H9 (cell line): ENCODE measurements around the gene KIF27. TPM values are rescaled to one million over a fixed set of nuclear protein-coding genes. Genes with fewer than 3 reads are reported as not detected.

Source experiments
- DNase-seq: peaks from one replicate; pipeline ENCODE4 v3.0.0-alpha.2; 2017
- H2AFZ ChIP-seq: one replicate; pipeline ENCODE4 v1.6.1; 2013; ENCODE audit warnings: mild to moderate bottlenecking, low read length, control low read depth, moderate library complexity
- H2AK5ac ChIP-seq: 2 replicates; pipeline ENCODE4 v1.6.1; 2013; ENCODE audit warnings: low read length, control low read depth, mixed read lengths; ENCODE audit not compliant: insufficient read length
- H2BK120ac ChIP-seq: one replicate; pipeline ENCODE4 v1.6.1; 2013; ENCODE audit warnings: low read depth, mild to moderate bottlenecking, low read length, control low read depth, inconsistent platforms; ENCODE audit not compliant: poor library complexity, severe bottlenecking
- H2BK12ac ChIP-seq: 2 replicates; pipeline ENCODE4 v1.6.1; 2013; ENCODE audit warnings: low read length, control low read depth, mixed read lengths, low read depth; ENCODE audit not compliant: insufficient read length
- H2BK15ac ChIP-seq: 2 replicates; pipeline ENCODE4 v1.6.1; 2013; ENCODE audit warnings: low read depth, low read length, control low read depth
- H2BK20ac ChIP-seq: one replicate; pipeline ENCODE4 v1.6.1; 2013; ENCODE audit warnings: low read depth, mild to moderate bottlenecking, low read length, control low read depth, inconsistent platforms; ENCODE audit not compliant: poor library complexity, severe bottlenecking
- H2BK5ac ChIP-seq: 2 replicates; pipeline ENCODE4 v1.6.1; 2013; ENCODE audit warnings: low read length, control low read depth, mixed read lengths; ENCODE audit not compliant: insufficient read length
- H3K14ac ChIP-seq: 2 replicates; pipeline ENCODE4 v1.6.1; 2013; ENCODE audit warnings: low read length, control low read depth; ENCODE audit not compliant: insufficient read depth
- H3K18ac ChIP-seq: 2 replicates; pipeline ENCODE4 v1.6.1; 2013; ENCODE audit warnings: low read depth, mild to moderate bottlenecking, mixed read lengths, low read length, control low read depth; ENCODE audit not compliant: insufficient read length
- H3K23ac ChIP-seq: 2 replicates; pipeline ENCODE4 v1.6.1; 2013; ENCODE audit warnings: low read length, control low read depth, mixed read lengths, low read depth; ENCODE audit not compliant: insufficient read length
- H3K23me2 ChIP-seq: 2 replicates; pipeline ENCODE4 v1.6.1; 2013; ENCODE audit warnings: low read depth, mild to moderate bottlenecking, mixed read lengths, low read length, control low read depth; ENCODE audit not compliant: insufficient read length, poor library complexity, severe bottlenecking
- H3K27ac ChIP-seq: 2 replicates; pipeline ENCODE4 v1.5.1; 2013; ENCODE audit warnings: low read length, control low read depth, mixed read lengths, low read depth; ENCODE audit not compliant: insufficient read length
- H3K27me3 ChIP-seq: 2 replicates; pipeline ENCODE4 v1.6.1; 2013; ENCODE audit warnings: low read length, control low read depth, inconsistent platforms; ENCODE audit not compliant: insufficient read depth
- H3K4ac ChIP-seq: 2 replicates; pipeline ENCODE4 v1.6.1; 2013; ENCODE audit warnings: low read depth, mild to moderate bottlenecking, control low read depth, inconsistent platforms, low read length, moderate library complexity
- H3K4me1 ChIP-seq: 2 replicates; pipeline ENCODE4 v1.6.1; 2013; ENCODE audit warnings: low read length, control low read depth, inconsistent platforms; ENCODE audit not compliant: insufficient read depth
- H3K4me2 ChIP-seq: 2 replicates; pipeline ENCODE4 v1.6.1; 2013; ENCODE audit warnings: low read length, control low read depth, mixed read lengths; ENCODE audit not compliant: insufficient read length, insufficient read depth
- H3K56ac ChIP-seq: 2 replicates; pipeline ENCODE4 v1.6.1; 2013; ENCODE audit warnings: low read depth, mild to moderate bottlenecking, mixed read lengths, low read length, control low read depth; ENCODE audit not compliant: insufficient read length
- H3K79me1 ChIP-seq: 2 replicates; pipeline ENCODE4 v1.6.1; 2013; ENCODE audit warnings: low read depth, mild to moderate bottlenecking, moderate library complexity, low read length, control low read depth, inconsistent platforms; ENCODE audit not compliant: insufficient read depth, poor library complexity, severe bottlenecking
- H3K79me2 ChIP-seq: 2 replicates; pipeline ENCODE4 v1.6.1; 2013; ENCODE audit warnings: low read length, control low read depth, inconsistent platforms; ENCODE audit not compliant: insufficient read depth
- H3K9ac ChIP-seq: 2 replicates; pipeline ENCODE4 v1.6.1; 2013; ENCODE audit warnings: low read length, control low read depth, mixed read lengths; ENCODE audit not compliant: insufficient read length; ENCODE audit errors: extremely low read depth
- H3K9me3 ChIP-seq: one replicate; pipeline ENCODE4 v1.6.1; 2013; ENCODE audit warnings: low read depth, low read length, inconsistent platforms; ENCODE audit not compliant: control insufficient read depth
- H3T11ph ChIP-seq: one replicate; pipeline ENCODE4 v1.6.1; 2013; ENCODE audit warnings: mild to moderate bottlenecking, low read length, control low read depth, inconsistent platforms
- H4K20me1 ChIP-seq: one replicate; pipeline ENCODE4 v1.6.1; 2013; ENCODE audit not compliant: control insufficient read depth, insufficient read length, insufficient read depth
- H4K5ac ChIP-seq: 2 replicates; pipeline ENCODE4 v1.6.1; 2013; ENCODE audit warnings: low read depth, mild to moderate bottlenecking, mixed read lengths, low read length, control low read depth; ENCODE audit not compliant: insufficient read length
- H4K8ac ChIP-seq: replicated peaks from 2 replicates; pipeline ENCODE4 v1.6.1; 2013; ENCODE audit warnings: low read length, control low read depth, mixed read lengths, low read depth; ENCODE audit not compliant: insufficient read length
- H4K91ac ChIP-seq: 2 replicates; pipeline ENCODE4 v1.6.1; 2013; ENCODE audit warnings: low read depth, mild to moderate bottlenecking, moderate library complexity, mixed read lengths, low read length, control low read depth; ENCODE audit not compliant: insufficient read length
- H3K27ac Mint-ChIP-seq, 3 experiments: 2 replicates in 2 of 3; 3 replicates in 1 of 3; pipeline ENCODE4 v1.8.0; 2020 to 2021; ENCODE audit warnings: mixed read lengths in 3 of 3, mild to moderate bottlenecking in 1 of 3, moderate library complexity in 1 of 3
- H3K27me3 Mint-ChIP-seq: 2 replicates; pipeline ENCODE4 v1.8.0; 2021; ENCODE audit warnings: low read depth, mild to moderate bottlenecking, moderate library complexity, mixed read lengths
- H3K36me3 Mint-ChIP-seq, 3 experiments: 2 replicates in 2 of 3; 3 replicates in 1 of 3; pipeline ENCODE4 v1.8.0; 2020 to 2021; ENCODE audit warnings: low read depth in 3 of 3, mixed read lengths in 3 of 3; ENCODE audit not compliant: insufficient read depth in 1 of 3
- H3K4me1 Mint-ChIP-seq, 2 experiments: 2 replicates each; pipeline ENCODE4 v1.8.0; 2020; ENCODE audit warnings: mixed read lengths in 2 of 2
- H3K4me3 Mint-ChIP-seq, 2 experiments: 2 replicates in 1 of 2; 3 replicates in 1 of 2; pipeline ENCODE4 v1.8.0; 2020 to 2021; ENCODE audit warnings: mild to moderate bottlenecking in 2 of 2, mixed read lengths in 2 of 2, moderate library complexity in 1 of 2
- H3K9me3 Mint-ChIP-seq, 2 experiments: 2 replicates in 1 of 2; 3 replicates in 1 of 2; pipeline ENCODE4 v1.8.0; 2020; ENCODE audit warnings: mild to moderate bottlenecking in 2 of 2, mixed read lengths in 2 of 2, moderate library complexity in 1 of 2
- WGBS: extraction: QIAGEN DNeasy Blood & Tissue Kit; methylation state at CpG from one replicate; pipeline ENCODE4 v1.1.7; 2013; ENCODE audit warnings: missing lambda C conversion rate, low lambda C conversion rate, mixed read lengths; ENCODE audit not compliant: insufficient read length; ENCODE audit errors: extremely low coverage; 5-methylcytosine and 5-hydroxymethylcytosine counted together
- total RNA-seq: library from RNA; stranded (reverse); gene quantifications from 2 replicates; pipeline ENCODE4 v1.2.1, GENCODE V29; 2021
- TF ChIP-seq, protein P1 (sequence below): fragments of 200-600 bp; sonication (generic); conservative IDR thresholded peaks from 3 replicates; pipeline ENCODE4 v1.8.0; 2021; ENCODE audit warnings: antibody characterized with exemption, mild to moderate bottlenecking

Gene KIF27
- total RNA-seq, 1 experiment from 2014 or later, result 2.9 TPM

DNA sequence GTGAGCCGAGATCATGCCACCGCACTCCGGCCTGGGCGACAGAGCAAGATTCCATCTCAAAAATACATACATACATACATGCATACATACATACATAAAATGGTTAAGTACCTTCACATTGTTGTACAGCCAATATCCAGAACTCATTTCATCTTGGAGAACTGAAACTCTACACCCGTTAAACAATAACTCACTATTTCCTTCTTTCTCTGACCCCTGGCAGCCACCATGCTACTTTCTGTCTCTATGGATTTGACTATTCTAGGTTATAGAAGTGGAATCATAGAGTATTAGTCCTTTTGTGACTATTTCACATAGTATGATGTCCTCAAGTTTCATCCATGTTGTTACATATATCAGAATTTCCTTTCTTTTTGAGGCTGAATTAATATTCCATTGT lies 9.6 kb upstream of the KIF27 start:
- no peak for DNase-seq
- H2BK12ac ChIP-seq, result no peak overlapping the region
- no peak overlapping the region for H2AFZ ChIP-seq
- peaks cover 1% of the 10 kb centered on the region; the same call in 1 of the 2 replicates for H3K27me3 Mint-ChIP-seq
- H3K56ac ChIP-seq, result no peak overlapping the region
- H4K5ac ChIP-seq, result no peak overlapping the region
- no peaks in the 10 kb centered on the region for H3K79me2 ChIP-seq
- no peak overlapping the region for H2BK120ac ChIP-seq
- H3K9ac ChIP-seq, result no peak overlapping the region
- H3K27ac Mint-ChIP-seq, result no peak overlapping the region
- no peaks in the 10 kb centered on the region for H4K20me1 ChIP-seq
- no peak overlapping the region; a peak in 1 of 5 replicates for H3K4me3 Mint-ChIP-seq
- H2BK5ac ChIP-seq, result no peak overlapping the region
- H3K14ac ChIP-seq, result no peak overlapping the region
- H3T11ph ChIP-seq, result no peak overlapping the region
- H3K79me1 ChIP-seq, result no peaks in the 10 kb centered on the region
- H3K4me1 Mint-ChIP-seq, result peaks cover 12 to 14% of the 10 kb centered on the region in 2 experiments
- H3K4me2 ChIP-seq, result no peak overlapping the region
- no CpG with 5 or more reads among the region's 5 CpGs for WGBS
- H3K9me3 Mint-ChIP-seq, result no peaks in the 10 kb centered on the region
- H3K18ac ChIP-seq, result no peak overlapping the region
- H3K4me1 ChIP-seq, result no peaks in the 10 kb centered on the region
- no peaks in the 10 kb centered on the region for H3K27me3 ChIP-seq
- H3K23me2 ChIP-seq, result no peaks in the 10 kb centered on the region
- H4K91ac ChIP-seq, result no peak overlapping the region
- no peak overlapping the region for H3K23ac ChIP-seq
- H2BK15ac ChIP-seq, result no peak overlapping the region
- TF ChIP-seq, protein P1, sequence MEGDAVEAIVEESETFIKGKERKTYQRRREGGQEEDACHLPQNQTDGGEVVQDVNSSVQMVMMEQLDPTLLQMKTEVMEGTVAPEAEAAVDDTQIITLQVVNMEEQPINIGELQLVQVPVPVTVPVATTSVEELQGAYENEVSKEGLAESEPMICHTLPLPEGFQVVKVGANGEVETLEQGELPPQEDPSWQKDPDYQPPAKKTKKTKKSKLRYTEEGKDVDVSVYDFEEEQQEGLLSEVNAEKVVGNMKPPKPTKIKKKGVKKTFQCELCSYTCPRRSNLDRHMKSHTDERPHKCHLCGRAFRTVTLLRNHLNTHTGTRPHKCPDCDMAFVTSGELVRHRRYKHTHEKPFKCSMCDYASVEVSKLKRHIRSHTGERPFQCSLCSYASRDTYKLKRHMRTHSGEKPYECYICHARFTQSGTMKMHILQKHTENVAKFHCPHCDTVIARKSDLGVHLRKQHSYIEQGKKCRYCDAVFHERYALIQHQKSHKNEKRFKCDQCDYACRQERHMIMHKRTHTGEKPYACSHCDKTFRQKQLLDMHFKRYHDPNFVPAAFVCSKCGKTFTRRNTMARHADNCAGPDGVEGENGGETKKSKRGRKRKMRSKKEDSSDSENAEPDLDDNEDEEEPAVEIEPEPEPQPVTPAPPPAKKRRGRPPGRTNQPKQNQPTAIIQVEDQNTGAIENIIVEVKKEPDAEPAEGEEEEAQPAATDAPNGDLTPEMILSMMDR, result no peak
- no peak overlapping the region for H2BK20ac ChIP-seq
- no peaks in the 10 kb centered on the region for H3K36me3 Mint-ChIP-seq
- H3K9me3 ChIP-seq, result no peaks in the 10 kb centered on the region
- no peak overlapping the region for H2AK5ac ChIP-seq
- H3K4ac ChIP-seq, result no peak overlapping the region
- H3K27ac ChIP-seq, result no peak overlapping the region
- H4K8ac ChIP-seq, result no peak overlapping the region
